GM12872 (cell line): ENCODE data around the gene PM20D2.

Source experiments
- CTCF ChIP-seq: IDR thresholded peaks from 3 replicates; pipeline ENCODE4 v1.5.1; 2011; ENCODE audit warnings: low read depth, mild to moderate bottlenecking, low read length, moderate library complexity; ENCODE audit not compliant: insufficient read depth

PM20D2 gene

GRCh38 chr6:89187504-89187903 lies 41.6 kb downstream of the PM20D2 start:
- TF ChIP-seq CTCF: no peak

GRCh38 chr6:89190741-89191140 lies 44.9 kb downstream of the PM20D2 start:
- no peak for TF ChIP-seq CTCF

GRCh38 chr6:89194559-89194958 lies 48.7 kb downstream of the PM20D2 start:
- TF ChIP-seq CTCF: no peak

GRCh38 chr6:89197141-89197540 lies 51.3 kb downstream of the PM20D2 start:
- no peak for TF ChIP-seq CTCF

GRCh38 chr6:89198235-89198634 lies 52.4 kb downstream of the PM20D2 start:
- no peak for TF ChIP-seq CTCF

- no peak for TF ChIP-seq CTCF
These were observed 53.7 kb downstream of the PM20D2 start for GRCh38 chr6:89199579-89199978.

GRCh38 chr6:89200706-89201215 lies 54.9 kb downstream of the PM20D2 start:
- no peak for TF ChIP-seq CTCF

GRCh38 chr6:89204096-89204495 lies 58.2 kb downstream of the PM20D2 start:
- TF ChIP-seq CTCF: no peak
